Stimulated activated naive CD4-positive, alpha-beta T cell (primary cell): Measurements from ENCODE around the gene FOXN3.
"Not testable (repeated sequence)": the region's sequence is repeated elsewhere in the genome, so short reads cannot be mapped to it uniquely, and the experiment has no call there.

Experiments
- DNase-seq, 6 experiments: peaks; one replicate each; lab custom pipeline; 2025; lab: John Stamatoyannopoulos, UW

The FOXN3 gene

DNA sequence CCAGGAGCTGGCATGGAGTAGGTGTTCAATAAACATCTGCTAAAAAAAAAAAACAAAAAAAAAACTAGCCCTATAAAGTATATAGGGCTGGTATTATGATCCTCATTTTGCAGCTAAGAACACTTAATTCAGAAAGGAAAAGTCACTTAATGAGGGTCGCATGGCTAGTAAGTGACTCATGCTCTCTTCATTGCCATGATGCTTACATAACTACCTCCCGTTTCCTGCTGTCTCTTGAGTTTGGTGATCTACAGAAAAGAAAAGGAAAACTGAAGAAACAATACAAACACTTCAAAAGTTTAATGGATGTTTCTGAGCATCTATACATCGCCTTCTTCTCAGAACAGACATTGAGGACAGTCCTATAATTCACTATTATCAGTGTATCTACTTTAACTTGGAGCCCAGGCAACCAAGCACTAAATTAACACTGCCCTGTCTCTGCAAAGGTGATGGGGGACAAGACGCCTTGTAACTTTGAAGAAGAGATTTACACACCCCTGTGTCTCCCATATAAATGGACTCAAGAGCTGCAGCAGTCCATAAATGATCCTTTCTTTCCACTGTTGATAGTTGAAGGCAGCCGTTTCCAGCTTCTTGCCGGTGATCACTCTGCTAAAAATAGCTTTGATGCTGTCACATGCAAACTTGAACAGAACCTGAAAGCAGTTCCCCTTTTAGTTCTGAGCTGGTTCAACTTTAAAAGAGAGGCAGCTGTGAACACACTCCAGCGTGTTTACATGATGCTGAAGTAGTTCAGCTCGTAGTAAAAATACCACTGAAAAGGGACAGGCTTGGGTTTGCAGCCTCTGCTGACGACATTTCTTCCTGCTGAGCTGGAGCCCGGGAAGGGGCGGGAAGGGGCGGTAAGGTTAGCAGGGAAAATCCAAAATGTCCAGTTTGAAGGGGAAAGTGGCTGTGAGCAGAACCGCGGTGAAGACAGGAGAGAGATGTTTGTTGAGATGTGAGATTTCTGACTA lies 113.3 kb downstream of the FOXN3 start:
- DNase-seq = peak in 3 of 6 experiments; percentile 27 to 52 (median 40)

DNA sequence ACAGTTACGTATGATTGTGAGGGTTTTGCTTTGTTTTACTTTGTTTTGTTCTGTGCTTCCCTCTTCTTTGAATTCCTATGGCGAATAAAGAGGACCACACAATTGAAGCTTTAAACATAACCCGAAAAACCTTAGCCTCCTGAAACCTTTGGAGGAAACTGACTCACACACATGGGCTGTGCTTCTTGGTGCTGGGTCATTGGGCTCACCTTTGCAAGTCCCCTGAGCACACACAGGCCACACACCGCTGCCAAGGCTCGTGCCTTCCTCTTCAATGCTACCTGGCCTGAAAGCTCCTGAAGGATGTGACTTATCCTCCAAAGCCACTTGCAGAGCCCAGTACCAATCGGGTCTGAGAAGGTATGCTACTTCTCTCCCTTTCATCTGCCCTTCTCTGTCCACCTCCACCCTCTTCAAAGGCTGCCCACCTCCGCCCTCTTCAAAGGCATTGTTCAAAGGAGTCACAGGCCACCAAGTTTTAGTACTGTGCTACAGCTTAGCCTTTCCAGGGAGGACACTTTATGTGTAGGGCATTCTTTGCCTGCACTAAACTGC lies 114.6 kb downstream of the FOXN3 start:
- DNase-seq = no peak

- no peak for DNase-seq
Observed at GRCh38 chr14:89299587-89299986, 117.4 kb downstream of the FOXN3 start.

DNA sequence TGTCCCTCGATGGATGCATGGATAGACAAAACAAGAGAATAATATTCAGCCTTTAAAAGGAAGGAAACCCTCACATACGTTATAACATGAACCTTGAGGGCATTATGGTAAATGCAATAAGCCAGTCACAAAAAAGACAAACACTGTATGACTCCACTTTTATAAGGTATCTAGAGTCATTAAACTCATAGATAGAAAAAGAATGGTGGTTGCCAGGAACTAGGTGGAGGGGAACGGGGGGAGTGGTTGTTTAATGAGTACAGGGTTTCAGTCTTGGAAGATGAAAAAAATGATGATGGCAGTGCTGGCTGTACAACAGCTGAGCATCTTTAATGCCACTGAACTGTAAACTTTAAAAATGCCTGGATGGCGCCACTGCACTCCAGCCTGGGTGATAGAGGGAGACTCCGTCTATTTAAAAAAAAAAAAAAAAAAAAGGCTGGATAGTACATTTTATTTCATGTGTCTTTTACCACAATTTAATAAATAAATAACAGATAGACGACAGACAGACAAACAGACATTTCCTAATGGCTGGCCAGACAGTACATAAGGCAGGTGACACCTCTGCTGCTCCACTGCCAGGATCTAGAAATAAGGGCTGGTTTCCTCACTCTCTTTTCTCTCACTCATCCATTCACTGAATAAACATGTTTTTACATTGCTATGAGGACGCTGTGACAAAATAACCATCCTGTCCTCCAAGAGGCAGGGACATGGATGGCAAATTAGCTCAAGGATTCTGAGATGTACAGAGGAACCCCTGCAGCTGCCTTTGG lies 118.8 kb downstream of the FOXN3 start:
- DNase-seq = no peak

GRCh38 chr14:89296281-89296745 lies 120.7 kb downstream of the FOXN3 start:
- no peak for DNase-seq

DNA sequence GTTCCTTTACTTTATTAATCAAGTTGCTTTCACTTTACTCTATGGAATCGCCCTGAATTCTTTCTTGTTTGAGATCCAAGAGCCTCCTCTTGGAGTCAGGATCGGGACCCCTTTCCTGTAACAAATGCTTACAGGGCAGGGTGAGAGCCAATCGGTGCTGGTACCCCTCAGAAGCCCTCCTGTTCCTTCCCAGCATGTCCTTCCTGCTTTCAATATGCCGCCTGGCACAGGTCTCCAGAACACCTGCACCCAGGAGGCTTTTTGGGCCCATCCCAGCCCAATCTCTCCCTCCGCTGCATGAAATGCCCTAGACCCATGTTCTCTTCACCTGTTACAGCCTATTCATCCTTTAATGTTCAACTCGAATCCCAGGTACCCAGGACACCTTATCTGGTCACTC lies 122.2 kb downstream of the FOXN3 start:
- DNase-seq = no peak

DNA sequence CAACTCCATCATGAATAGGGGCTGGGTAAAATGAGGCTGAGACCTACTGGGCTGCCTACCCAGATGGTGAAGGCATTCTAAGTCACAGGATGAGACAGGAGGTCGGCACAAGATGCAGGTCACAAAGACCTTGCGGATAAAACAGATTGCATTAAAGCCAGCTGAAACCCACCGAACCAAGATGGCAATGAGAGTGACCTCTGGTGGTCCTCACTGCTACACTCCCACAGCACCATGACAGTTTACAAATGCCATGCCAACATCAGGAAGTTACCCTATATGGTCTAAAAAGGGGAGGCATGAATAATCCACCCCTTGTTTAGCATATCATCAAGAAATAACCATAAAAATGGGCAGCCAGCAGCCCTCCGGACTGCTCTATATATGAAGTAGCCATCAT lies 122.6 kb downstream of the FOXN3 start:
- DNase-seq = not testable (repeated sequence)

- DNase-seq = no peak
Observed at GRCh38 chr14:89294060-89294459, 123.0 kb downstream of the FOXN3 start.

GRCh38 chr14:89293314-89293916 lies 123.6 kb downstream of the FOXN3 start:
- DNase-seq = no peak

GRCh38 chr14:89292579-89293313 lies 124.3 kb downstream of the FOXN3 start:
- DNase-seq = no peak

- no peak for DNase-seq
Observed at GRCh38 chr14:89291351-89291940, 125.6 kb downstream of the FOXN3 start.

GRCh38 chr14:89290813-89291212 lies 126.2 kb downstream of the FOXN3 start:
- no peak for DNase-seq

DNA sequence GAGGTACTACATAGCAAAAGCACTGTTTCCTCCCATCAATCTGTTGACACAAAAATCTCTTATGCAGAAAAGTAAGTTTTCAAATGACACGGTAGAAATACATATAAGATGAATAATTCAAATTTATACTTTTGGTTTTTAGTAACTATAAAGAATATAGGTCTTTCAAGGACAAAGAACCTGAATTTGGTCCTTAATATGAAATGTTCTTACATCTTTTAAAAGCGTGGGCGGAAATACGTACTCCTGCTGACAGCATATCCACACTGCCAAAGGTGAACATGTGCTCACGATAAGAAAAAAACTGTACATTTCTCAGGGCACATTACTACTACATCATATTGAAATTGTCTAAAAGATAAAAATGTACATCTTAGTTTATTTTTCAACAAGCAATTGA lies 127.6 kb downstream of the FOXN3 start:
- no peak for DNase-seq

DNA sequence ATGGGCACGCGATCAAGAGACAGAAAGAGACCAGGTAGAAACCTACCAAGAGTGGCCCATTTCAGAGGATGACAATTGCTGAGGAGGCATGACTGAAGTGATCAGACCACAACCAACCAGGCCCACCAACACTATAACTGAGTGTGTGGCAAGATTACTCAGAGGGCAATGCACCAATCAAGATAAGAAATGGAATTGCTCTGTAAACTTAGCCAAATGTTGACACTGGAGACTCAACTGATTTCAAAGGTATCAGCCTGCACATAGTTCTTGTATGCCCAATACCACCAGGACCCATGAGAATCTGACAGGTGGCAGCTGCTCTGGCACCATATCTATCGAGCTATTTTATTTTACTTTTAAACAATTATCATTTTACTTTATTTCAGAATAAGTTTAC lies 128.9 kb downstream of the FOXN3 start:
- no peak for DNase-seq

DNA sequence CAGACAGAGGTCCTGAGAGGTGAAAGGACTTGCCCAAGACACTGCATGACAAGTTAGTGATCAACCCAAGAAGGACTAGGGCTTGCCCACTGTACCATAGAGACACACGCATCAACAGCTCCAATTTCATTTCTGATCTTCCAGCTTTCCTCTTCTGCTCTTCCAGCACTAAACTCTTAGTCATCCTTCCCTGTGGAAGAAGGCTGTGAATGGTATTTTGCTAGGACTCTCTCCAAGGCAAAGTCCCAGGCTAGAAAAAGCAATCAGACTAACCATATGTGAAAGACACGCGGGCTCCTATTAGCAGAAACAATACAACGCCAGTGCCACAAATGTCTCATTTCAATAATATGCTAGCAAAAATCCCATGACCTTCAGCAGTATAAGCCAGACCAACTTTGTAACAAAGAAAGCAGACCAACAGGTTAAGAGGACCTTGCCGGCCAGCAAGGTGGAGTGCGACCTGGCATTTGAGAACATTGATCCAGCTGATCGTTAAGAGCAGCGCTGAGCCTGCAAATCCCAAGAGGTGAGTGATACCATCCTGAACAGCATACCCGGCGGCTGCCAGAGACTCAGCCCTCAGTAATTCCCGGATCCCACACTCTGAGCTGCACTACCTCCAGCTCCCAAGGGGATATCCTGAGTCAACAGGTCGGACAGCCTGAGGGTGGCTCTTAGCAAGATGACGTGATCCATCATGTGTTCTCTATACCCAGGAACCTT lies 132.5 kb downstream of the FOXN3 start:
- no peak for DNase-seq

DNA sequence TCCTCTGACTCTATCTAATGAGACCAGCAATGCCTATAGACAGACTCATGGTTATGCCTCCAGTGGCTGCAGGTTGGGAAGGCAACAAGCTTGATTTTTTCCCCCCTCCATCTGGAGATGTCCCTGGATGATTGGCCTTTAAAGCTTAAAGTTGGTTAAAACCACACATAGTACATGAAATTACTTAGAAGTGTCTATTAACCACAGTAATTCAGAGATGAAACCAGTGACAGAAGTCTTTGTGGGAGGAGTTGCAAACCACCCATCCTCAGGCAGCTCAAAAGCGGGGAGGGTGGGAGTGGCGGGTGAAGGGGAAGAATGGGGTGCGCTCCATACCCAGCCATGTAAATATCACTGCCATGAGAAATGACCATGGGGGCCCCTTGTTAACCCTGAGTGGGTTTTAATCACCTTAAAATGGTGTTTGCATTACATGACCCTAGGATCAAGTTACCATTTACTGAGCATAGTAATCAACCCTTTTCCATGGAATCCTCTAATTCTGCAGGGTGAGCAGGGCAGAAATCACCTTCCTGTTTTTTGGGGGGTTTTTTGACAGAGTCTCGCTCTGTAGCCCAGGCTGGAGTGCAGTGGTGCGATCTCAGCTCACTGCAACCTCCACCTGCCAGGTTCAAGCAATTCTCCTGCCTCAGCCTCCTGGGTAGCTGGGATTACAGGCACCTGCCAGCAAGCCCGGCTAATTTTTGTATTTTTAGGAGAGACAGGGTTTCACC lies 133.5 kb downstream of the FOXN3 start:
- DNase-seq = no peak

DNA sequence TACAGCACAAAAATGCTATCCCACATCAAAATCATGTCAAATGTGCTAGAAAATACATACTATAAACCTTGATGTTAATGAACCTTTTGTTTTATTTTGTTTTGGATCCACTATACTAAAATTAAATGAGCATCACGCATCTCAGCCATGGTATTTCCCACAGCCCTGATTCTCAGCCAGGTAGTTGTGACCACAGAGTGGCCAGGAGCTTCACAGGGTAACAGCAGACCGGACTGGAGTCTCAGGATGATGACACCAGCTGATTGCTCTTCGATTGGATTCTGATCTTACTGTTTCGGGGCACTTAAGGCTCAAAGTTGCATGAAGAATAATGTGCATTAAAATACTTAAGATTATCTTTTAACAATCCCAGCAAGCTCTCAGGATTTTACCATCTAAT lies 134.8 kb downstream of the FOXN3 start:
- DNase-seq = no peak

DNA sequence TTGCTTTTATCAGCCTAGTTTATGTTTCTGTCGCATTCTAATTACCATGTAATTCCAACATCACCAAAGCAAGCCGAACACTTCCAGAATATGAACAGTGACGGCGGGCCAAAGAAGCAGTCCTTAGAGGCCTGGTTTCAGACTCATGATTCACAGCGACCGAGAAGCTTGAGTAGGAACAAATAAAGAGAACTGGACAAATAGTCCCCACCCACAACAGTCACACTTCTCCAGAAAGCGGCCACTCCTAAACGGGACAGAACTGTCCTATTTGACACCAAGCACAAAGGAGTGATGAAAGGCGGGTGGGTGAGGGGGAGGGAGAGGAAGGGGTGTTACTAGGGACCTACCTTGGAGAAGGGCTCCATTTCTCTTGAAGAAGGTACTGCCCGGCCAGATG lies 136.4 kb downstream of the FOXN3 start:
- no peak for DNase-seq

DNA sequence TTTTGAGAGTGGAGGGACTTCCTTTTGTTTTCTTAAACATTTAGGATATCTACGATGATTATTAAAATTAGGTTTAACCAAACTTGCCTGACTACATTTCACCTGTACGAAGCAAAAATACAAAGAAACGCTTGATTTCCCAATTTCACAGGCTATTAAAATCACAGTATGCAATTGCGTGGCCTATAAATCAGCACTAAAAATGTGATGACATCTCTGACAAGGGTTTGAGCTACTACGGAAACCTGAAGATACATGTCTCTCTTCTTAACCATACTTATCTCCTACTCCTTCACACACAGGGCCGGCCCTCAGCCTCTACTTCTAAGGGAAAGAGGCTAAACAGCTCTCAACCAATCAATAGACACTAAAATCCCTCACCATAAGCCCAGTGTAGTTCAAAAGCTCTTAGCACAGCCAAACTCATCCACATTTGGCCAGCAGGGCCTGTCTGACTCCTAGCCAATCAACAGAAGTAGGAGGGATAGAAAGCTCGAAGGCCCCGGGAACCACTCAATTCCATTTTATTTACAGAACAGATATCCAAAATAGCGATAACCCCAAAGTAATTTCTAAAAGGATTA lies 137.3 kb downstream of the FOXN3 start:
- DNase-seq = no peak
